ENCODE results near the gene SLC24A4.
A peak's percentile ranks its signal among the peaks of the same experiment; 100 is the strongest.

The SLC24A4 gene

DNA sequence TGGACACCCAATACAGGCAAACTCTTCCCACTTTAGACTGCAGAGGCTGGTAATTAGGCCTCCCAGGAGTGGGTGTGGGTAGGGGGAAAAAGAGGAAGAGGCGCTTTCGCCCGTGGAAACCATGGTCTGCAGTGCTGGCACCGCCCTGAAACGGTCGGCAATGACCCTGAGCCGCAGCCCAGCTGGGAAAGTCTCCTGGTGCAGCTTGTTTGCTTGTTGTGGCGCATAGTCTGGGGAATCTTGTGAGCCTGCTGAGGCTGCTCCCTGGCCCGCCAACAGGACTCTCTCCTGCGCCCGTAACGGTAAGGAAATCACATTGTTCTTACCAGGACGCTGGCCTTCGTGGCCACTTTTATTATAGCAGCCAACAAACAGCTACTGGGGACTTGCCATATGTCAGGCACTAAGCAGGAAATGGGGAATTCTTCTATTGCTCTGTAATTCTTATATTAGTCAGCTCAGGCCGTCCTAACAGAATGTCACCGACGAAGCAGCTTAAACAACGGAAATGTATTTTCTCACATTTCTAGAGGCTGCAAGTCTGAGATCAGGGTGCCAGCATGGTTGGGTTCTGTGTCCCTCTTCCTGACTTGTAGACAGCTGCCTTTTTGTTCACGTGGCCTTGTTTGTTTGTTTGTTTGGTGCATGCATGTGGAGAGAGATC is 138.1 kb downstream of the SLC24A4 start:
- Histone ChIP-seq H3K4me3 (ENCODE audit: low read length, poor library complexity, severe bottlenecking) (no peak overlapping the region), H3K9me2 (replicated peaks; ENCODE audit: low read depth, low read length) (no peaks in the 10 kb centered on the region), H4K20me1 (ENCODE audit: insufficient read depth, low read length, poor library complexity, severe bottlenecking) (no peaks in the 10 kb centered on the region), H3K36me3 (ENCODE audit: insufficient read depth, low read length) (no peaks in the 10 kb centered on the region), H3F3A (ENCODE audit: low read depth) (no peaks in the 10 kb centered on the region), H3K4me2 (ENCODE audit: low read depth, low read length, poor library complexity, severe bottlenecking) (no peak overlapping the region), H3K9me3 (ENCODE audit: insufficient read depth, low read depth, low read length) (no peaks in the 10 kb centered on the region), H3K79me2 (ENCODE audit: insufficient read depth, low read length) (no peaks in the 10 kb centered on the region), H3K27me3 (ENCODE audit: insufficient read depth, low read length, poor library complexity, severe bottlenecking) (no peaks in the 10 kb centered on the region), H3K9ac (ENCODE audit: low read depth, low read length, poor library complexity, severe bottlenecking) (no peak overlapping the region), H3K4me1 (ENCODE audit: insufficient read depth, low read length, poor library complexity, severe bottlenecking) (peaks cover 21% of the 10 kb centered on the region), H2AFZ (ENCODE audit: low read length) (peak overlapping the region; percentile 48; the same call in 1 of the 2 replicates)
- TF ChIP-seq, protein P1, sequence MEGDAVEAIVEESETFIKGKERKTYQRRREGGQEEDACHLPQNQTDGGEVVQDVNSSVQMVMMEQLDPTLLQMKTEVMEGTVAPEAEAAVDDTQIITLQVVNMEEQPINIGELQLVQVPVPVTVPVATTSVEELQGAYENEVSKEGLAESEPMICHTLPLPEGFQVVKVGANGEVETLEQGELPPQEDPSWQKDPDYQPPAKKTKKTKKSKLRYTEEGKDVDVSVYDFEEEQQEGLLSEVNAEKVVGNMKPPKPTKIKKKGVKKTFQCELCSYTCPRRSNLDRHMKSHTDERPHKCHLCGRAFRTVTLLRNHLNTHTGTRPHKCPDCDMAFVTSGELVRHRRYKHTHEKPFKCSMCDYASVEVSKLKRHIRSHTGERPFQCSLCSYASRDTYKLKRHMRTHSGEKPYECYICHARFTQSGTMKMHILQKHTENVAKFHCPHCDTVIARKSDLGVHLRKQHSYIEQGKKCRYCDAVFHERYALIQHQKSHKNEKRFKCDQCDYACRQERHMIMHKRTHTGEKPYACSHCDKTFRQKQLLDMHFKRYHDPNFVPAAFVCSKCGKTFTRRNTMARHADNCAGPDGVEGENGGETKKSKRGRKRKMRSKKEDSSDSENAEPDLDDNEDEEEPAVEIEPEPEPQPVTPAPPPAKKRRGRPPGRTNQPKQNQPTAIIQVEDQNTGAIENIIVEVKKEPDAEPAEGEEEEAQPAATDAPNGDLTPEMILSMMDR (conservative IDR thresholded peaks at IDR 0.05; ENCODE audit: low read length) = no peak
- TF ChIP-seq EZH2phosphoT487 (IDR thresholded peaks at IDR 0.05; ENCODE audit: borderline replicate concordance) = no peak

DNA sequence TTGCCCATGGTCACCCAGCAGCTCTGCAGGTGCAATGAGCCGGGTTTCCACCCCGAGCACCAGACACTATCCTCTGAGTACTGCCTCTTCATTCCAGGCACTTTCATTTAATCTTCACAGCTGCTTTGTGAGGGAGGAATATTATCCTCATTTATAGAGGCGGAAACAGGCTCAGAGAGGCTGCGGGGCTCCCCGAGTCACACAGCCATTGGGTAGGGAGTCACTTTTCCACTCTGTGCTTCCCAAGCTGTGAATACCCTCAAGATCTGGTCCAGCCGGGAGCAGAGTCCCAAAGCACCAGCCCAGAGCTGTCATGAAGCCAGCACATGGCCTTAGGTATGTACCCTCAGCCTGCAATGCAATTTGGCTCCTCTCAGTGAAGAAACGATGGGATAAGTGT is 138.9 kb downstream of the SLC24A4 start:
- no peaks in the 10 kb centered on the region for H3K9me3 ChIP-seq (ENCODE audit: insufficient read depth, low read depth, low read length)
- H3K27me3 ChIP-seq (ENCODE audit: insufficient read depth, low read length, poor library complexity, severe bottlenecking) = no peaks in the 10 kb centered on the region
- no peak overlapping the region for H2AFZ ChIP-seq (ENCODE audit: low read length)
- H3K9ac ChIP-seq (ENCODE audit: low read depth, low read length, poor library complexity, severe bottlenecking) = no peak overlapping the region
- H3K4me1 ChIP-seq (ENCODE audit: insufficient read depth, low read length, poor library complexity, severe bottlenecking) = peaks cover 21% of the 10 kb centered on the region
- H3K79me2 ChIP-seq (ENCODE audit: insufficient read depth, low read length) = no peaks in the 10 kb centered on the region
- no peak overlapping the region for H3K4me2 ChIP-seq (ENCODE audit: low read depth, low read length, poor library complexity, severe bottlenecking)
- TF ChIP-seq EZH2phosphoT487 (IDR thresholded peaks at IDR 0.05; ENCODE audit: borderline replicate concordance) = no peak
- TF ChIP-seq, protein P1 (conservative IDR thresholded peaks at IDR 0.05; ENCODE audit: low read length) = no peak
- H3K36me3 ChIP-seq (ENCODE audit: insufficient read depth, low read length) = no peaks in the 10 kb centered on the region
- H4K20me1 ChIP-seq (ENCODE audit: insufficient read depth, low read length, poor library complexity, severe bottlenecking) = no peaks in the 10 kb centered on the region
- no peaks in the 10 kb centered on the region for H3F3A ChIP-seq (ENCODE audit: low read depth)
- H3K9me2 ChIP-seq (replicated peaks; ENCODE audit: low read depth, low read length) = no peaks in the 10 kb centered on the region
- no peak overlapping the region for H3K4me3 ChIP-seq (ENCODE audit: low read length, poor library complexity, severe bottlenecking)

GRCh38 chr14:92462568-92462967 is 139.6 kb downstream of the SLC24A4 start:
- Histone ChIP-seq H3K36me3 (ENCODE audit: insufficient read depth, low read length) (no peaks in the 10 kb centered on the region), H3K9me2 (replicated peaks; ENCODE audit: low read depth, low read length) (no peaks in the 10 kb centered on the region), H3K4me3 (ENCODE audit: low read length, poor library complexity, severe bottlenecking) (no peak overlapping the region), H3K4me1 (ENCODE audit: insufficient read depth, low read length, poor library complexity, severe bottlenecking) (peaks cover 21% of the 10 kb centered on the region), H3K9ac (ENCODE audit: low read depth, low read length, poor library complexity, severe bottlenecking) (no peak overlapping the region), H2AFZ (ENCODE audit: low read length) (no peak overlapping the region), H3F3A (ENCODE audit: low read depth) (no peaks in the 10 kb centered on the region), H3K4me2 (ENCODE audit: low read depth, low read length, poor library complexity, severe bottlenecking) (no peak overlapping the region), H4K20me1 (ENCODE audit: insufficient read depth, low read length, poor library complexity, severe bottlenecking) (no peaks in the 10 kb centered on the region), H3K9me3 (ENCODE audit: insufficient read depth, low read depth, low read length) (peaks cover 3% of the 10 kb centered on the region; the same call in 1 of the 2 replicates), H3K79me2 (ENCODE audit: insufficient read depth, low read length) (no peaks in the 10 kb centered on the region), H3K27me3 (ENCODE audit: insufficient read depth, low read length, poor library complexity, severe bottlenecking) (no peaks in the 10 kb centered on the region)
- TF ChIP-seq EZH2phosphoT487 (IDR thresholded peaks at IDR 0.05; ENCODE audit: borderline replicate concordance) = no peak
- TF ChIP-seq, protein P1 (conservative IDR thresholded peaks at IDR 0.05; ENCODE audit: low read length) = no peak
